Body of pancreas (tissue), 4 donors: ENCODE results near the gene KDELR1. TPM values are rescaled to one million over a fixed set of nuclear protein-coding genes. Genes with fewer than 3 reads are reported as not detected.

Source experiments
- ATAC-seq: fragments of 150-250 bp; one replicate; pipeline ENCODE4 v1.9.1; 2016
- DNase-seq, 4 donors: peaks; one replicate each; pipeline ENCODE4 v3.0.0-alpha.2; 2019
- H3K27ac ChIP-seq, 4 donors: fragments of 200-600 bp; sonication (generic); 1 replicate in 3 of 4; 2 replicates in 1 of 4; pipeline versions ENCODE4 v1.5.1 to v1.6.1; 2016 to 2019; ENCODE audit warnings: mild to moderate bottlenecking in 1 of 4, mixed read lengths in 1 of 4, moderate library complexity in 1 of 4
- H3K27me3 ChIP-seq, 2 donors: fragments of 200-600 bp; sonication (generic); one replicate each; pipeline ENCODE4 v1.6.0; 2016; ENCODE audit warnings: mild to moderate bottlenecking in 1 of 2
- H3K36me3 ChIP-seq, 2 donors: fragments of 200-600 bp; sonication (generic); replicated peaks in 1 of 2; 2 replicates each; pipeline ENCODE4 v1.5.1; 2016; ENCODE audit warnings: low read depth in 2 of 2; ENCODE audit not compliant: insufficient read depth in 1 of 2
- H3K4me1 ChIP-seq: fragments of 200-600 bp; sonication (generic); one replicate; pipeline ENCODE4 v1.6.0; 2016
- H3K4me3 ChIP-seq, 2 donors: fragments of 200-600 bp; sonication (generic); 1 replicate in 1 of 2; 2 replicates in 1 of 2; pipeline ENCODE4 v1.5.1; 2016 to 2019
- H3K9me3 ChIP-seq, 3 donors: fragments of 200-600 bp; sonication (generic); 1 replicate in 2 of 3; 2 replicates in 1 of 3; pipeline ENCODE4 v1.5.1; 2016
- CTCF ChIP-seq, 7 experiments: fragments of 450-650 bp in 4 of 7; fragments of 200-600 bp in 3 of 7; sonication (generic) in 3 of 7; IDR thresholded peaks; one replicate each; pipeline ENCODE4 v1.5.1; 2016 to 2019; ENCODE audit warnings: antibody characterized with exemption in 7 of 7
- POLR2A ChIP-seq, 3 donors: fragments of 450-650 bp; IDR thresholded peaks; one replicate each; pipeline ENCODE4 v1.6.1; 2016; ENCODE audit warnings: antibody characterized with exemption in 3 of 3, mild to moderate bottlenecking in 2 of 3
- WGBS, 2 donors: methylation state at CpG; one replicate each; pipeline ENCODE4 v1.1.5; 2017; 5-methylcytosine and 5-hydroxymethylcytosine counted together
- intact Hi-C: fragments of 100-400 bp; cut with DNase I; formaldehyde crosslinking; loops from one replicate; pipeline ENCODE4 v1.15.1; 2023
- total RNA-seq, 2 donors: library from RNA; depleted of rRNA; stranded (reverse); fragments of >200 nt; gene quantifications; one replicate each; pipeline ENCODE4 v1.1.0, GENCODE V29; 2016

Gene KDELR1
- total RNA-seq, 2 donors from 2014 or later = 47.5 to 51.4 TPM

- intact Hi-C loops = no loop called here
- ATAC-seq (no peak), DNase-seq (peak in 1 of 4 donors; percentile 8)
- WGBS, 2 donors = 39 to 48% methylated on average over 8 of the region's 8 CpGs
- no peaks in the 10 kb centered on the region for H3K9me3 ChIP-seq
- no peaks in the 10 kb centered on the region for H3K4me1 ChIP-seq
- H3K36me3 ChIP-seq = no peaks in the 10 kb centered on the region
- TF ChIP-seq CTCF (IDR thresholded peaks at IDR 0.05) (no peak), POLR2A (IDR thresholded peaks at IDR 0.05) (no peak)
- H3K27ac ChIP-seq = no peak overlapping the region
- no peak overlapping the region for H3K4me3 ChIP-seq
- H3K27me3 ChIP-seq = no peaks in the 10 kb centered on the region
These were observed 33.4 kb upstream of the KDELR1 start for GRCh38 chr19:48424694-48425219.

GRCh38 chr19:48421548-48421947, 30.2 kb upstream of the KDELR1 start:
- DNase-seq (peak in 1 of 4 donors; percentile 5), ATAC-seq (no peak)
- no peak overlapping the region for H3K4me3 ChIP-seq
- H3K27me3 ChIP-seq = no peaks in the 10 kb centered on the region
- H3K27ac ChIP-seq = no peak overlapping the region
- intact Hi-C loops = no loop called here
- H3K4me1 ChIP-seq = no peaks in the 10 kb centered on the region
- H3K36me3 ChIP-seq = no peaks in the 10 kb centered on the region
- no peak for TF ChIP-seq CTCF (IDR thresholded peaks at IDR 0.05)
- TF ChIP-seq POLR2A (IDR thresholded peaks at IDR 0.05) = no peak
- 65% methylated on average over 16 of the region's 16 CpGs; no CpG with 5 or more reads in 1 of the 2 donors for WGBS, 2 donors
- H3K9me3 ChIP-seq = no peaks in the 10 kb centered on the region

GRCh38 chr19:48419158-48419920, 28.0 kb upstream of the KDELR1 start:
- peak in 2 of 4 donors; percentile 39 to 42 for DNase-seq

GRCh38 chr19:48418317-48419064, 27.1 kb upstream of the KDELR1 start:
- TF ChIP-seq POLR2A (IDR thresholded peaks at IDR 0.05) (no peak), CTCF (IDR thresholded peaks at IDR 0.05) (no peak)
- Histone ChIP-seq H3K4me3 (no peak overlapping the region), H3K27ac (no peak overlapping the region), H3K27me3 (no peaks in the 10 kb centered on the region), H3K9me3 (no peaks in the 10 kb centered on the region), H3K36me3 (no peaks in the 10 kb centered on the region), H3K4me1 (peaks cover 10% of the 10 kb centered on the region)
- 82 to 88% methylated on average over 6 of the region's 6 CpGs for WGBS, 2 donors
- intact Hi-C loops = no loop called here
- no peak for DNase-seq
- ATAC-seq = no peak

More at GRCh38 chr19:48419158-48419920, 28.0 kb upstream of the KDELR1 start:
- 59 to 67% methylated on average over 23 to 31 of the region's 31 CpGs for WGBS, 2 donors
- no peaks in the 10 kb centered on the region for H3K36me3 ChIP-seq
- H3K4me1 ChIP-seq = peaks cover 9% of the 10 kb centered on the region
- H3K9me3 ChIP-seq = no peaks in the 10 kb centered on the region
- H3K27me3 ChIP-seq = no peaks in the 10 kb centered on the region
- intact Hi-C loops = no loop called here
- no peak overlapping the region for H3K27ac ChIP-seq
- H3K4me3 ChIP-seq = no peak overlapping the region
- TF ChIP-seq CTCF (IDR thresholded peaks at IDR 0.05) (no peak), POLR2A (IDR thresholded peaks at IDR 0.05) (no peak)
- ATAC-seq = no peak
